Adipocyte (in vitro differentiated cells): ENCODE results near the gene CHGA.
A peak's percentile ranks its signal among the peaks of the same experiment; 100 is the strongest.

ENCODE experiments used
- DNase-seq: peaks from one replicate; pipeline ENCODE4 v3.0.0-alpha.2; 2015; ENCODE audit warnings: low read depth
- H3K27me3 ChIP-seq: replicated peaks from 2 replicates; pipeline ENCODE4 v1.7.0; 2013; ENCODE audit warnings: mild to moderate bottlenecking, low read length, moderate library complexity; ENCODE audit not compliant: control insufficient read depth, insufficient read depth
- H3K36me3 ChIP-seq: 2 replicates; pipeline ENCODE4 v1.7.0; 2013; ENCODE audit warnings: low read length, mild to moderate bottlenecking, moderate library complexity; ENCODE audit not compliant: control insufficient read depth, insufficient read depth, severe bottlenecking
- H3K4me1 ChIP-seq: 2 replicates; pipeline ENCODE4 v1.7.0; 2013; ENCODE audit warnings: mild to moderate bottlenecking, low read length, moderate library complexity; ENCODE audit not compliant: control insufficient read depth, insufficient read depth
- H3K4me3 ChIP-seq: 2 replicates; pipeline ENCODE4 v1.7.0; 2013; ENCODE audit warnings: mild to moderate bottlenecking, low read length, moderate library complexity
- H3K9ac ChIP-seq: 2 replicates; pipeline ENCODE4 v1.7.0; 2013; ENCODE audit warnings: mild to moderate bottlenecking, low read length, moderate library complexity
- H3K9me3 ChIP-seq: 2 replicates; pipeline ENCODE4 v1.7.0; 2013; ENCODE audit warnings: mild to moderate bottlenecking, low read length, moderate library complexity; ENCODE audit not compliant: control insufficient read depth

The CHGA gene

GRCh38 chr14:92949496-92950192 lies 26.7 kb downstream of the CHGA start:
- Histone ChIP-seq H3K27me3 (no peaks in the 10 kb centered on the region), H3K9ac (no peak overlapping the region), H3K9me3 (no peaks in the 10 kb centered on the region), H3K4me3 (no peak overlapping the region), H3K4me1 (peaks cover 22% of the 10 kb centered on the region), H3K36me3 (peaks cover 33% of the 10 kb centered on the region)
- DNase-seq, result no peak

GRCh38 chr14:92950193-92950540 lies 27.2 kb downstream of the CHGA start:
- Histone ChIP-seq H3K36me3 (peaks cover 32% of the 10 kb centered on the region), H3K9me3 (no peaks in the 10 kb centered on the region), H3K4me3 (no peak overlapping the region), H3K27me3 (no peaks in the 10 kb centered on the region), H3K9ac (peak overlapping the region; percentile 13), H3K4me1 (peaks cover 22% of the 10 kb centered on the region)
- no peak for DNase-seq

- peak overlapping the region; percentile 21 for H3K9ac ChIP-seq
- H3K9me3 ChIP-seq, result no peaks in the 10 kb centered on the region
- no peak for DNase-seq
- peaks cover 22% of the 10 kb centered on the region for H3K4me1 ChIP-seq
- H3K27me3 ChIP-seq, result no peaks in the 10 kb centered on the region
- no peak overlapping the region for H3K4me3 ChIP-seq
- peaks cover 26% of the 10 kb centered on the region for H3K36me3 ChIP-seq
These were observed 27.8 kb downstream of the CHGA start for GRCh38 chr14:92950773-92951172.

- Histone ChIP-seq H3K9ac (peak overlapping the region; percentile 21), H3K9me3 (no peaks in the 10 kb centered on the region), H3K36me3 (peaks cover 30% of the 10 kb centered on the region), H3K4me1 (peaks cover 22% of the 10 kb centered on the region), H3K4me3 (no peak overlapping the region), H3K27me3 (no peaks in the 10 kb centered on the region)
- no peak for DNase-seq
These were observed 28.3 kb downstream of the CHGA start for GRCh38 chr14:92951261-92951660.

- no peaks in the 10 kb centered on the region for H3K9me3 ChIP-seq
These were observed 29.0 kb downstream of the CHGA start for GRCh38 chr14:92951912-92952471.

GRCh38 chr14:92952481-92953298 lies 29.7 kb downstream of the CHGA start:
- peaks cover 22% of the 10 kb centered on the region for H3K4me1 ChIP-seq
- no peak overlapping the region for H3K4me3 ChIP-seq
- no peaks in the 10 kb centered on the region for H3K9me3 ChIP-seq
- DNase-seq, result no peak
- peaks cover 44% of the 10 kb centered on the region for H3K36me3 ChIP-seq
- H3K27me3 ChIP-seq, result no peaks in the 10 kb centered on the region
- no peak overlapping the region for H3K9ac ChIP-seq

More at GRCh38 chr14:92951912-92952471, 29.0 kb downstream of the CHGA start:
- DNase-seq, result peak; percentile 82
- Histone ChIP-seq H3K36me3 (peaks cover 37% of the 10 kb centered on the region), H3K4me3 (no peak overlapping the region), H3K9ac (no peak overlapping the region), H3K4me1 (peaks cover 22% of the 10 kb centered on the region), H3K27me3 (no peaks in the 10 kb centered on the region)

GRCh38 chr14:92953526-92953925 lies 30.6 kb downstream of the CHGA start:
- H3K9me3 ChIP-seq, result no peaks in the 10 kb centered on the region
- peaks cover 22% of the 10 kb centered on the region for H3K4me1 ChIP-seq
- H3K4me3 ChIP-seq, result no peak overlapping the region
- no peaks in the 10 kb centered on the region for H3K27me3 ChIP-seq
- H3K36me3 ChIP-seq, result peaks cover 48% of the 10 kb centered on the region
- DNase-seq, result no peak
- no peak overlapping the region for H3K9ac ChIP-seq

GRCh38 chr14:92954933-92955332 lies 32.0 kb downstream of the CHGA start:
- Histone ChIP-seq H3K9me3 (no peaks in the 10 kb centered on the region), H3K4me3 (no peak overlapping the region), H3K9ac (no peak overlapping the region), H3K27me3 (no peaks in the 10 kb centered on the region), H3K36me3 (peaks cover 47% of the 10 kb centered on the region), H3K4me1 (peaks cover 18% of the 10 kb centered on the region)
- DNase-seq, result no peak

GRCh38 chr14:92955381-92955780 lies 32.4 kb downstream of the CHGA start:
- no peaks in the 10 kb centered on the region for H3K27me3 ChIP-seq
- H3K4me3 ChIP-seq, result no peak overlapping the region
- H3K9ac ChIP-seq, result no peak overlapping the region
- H3K36me3 ChIP-seq, result peaks cover 46% of the 10 kb centered on the region
- no peak for DNase-seq
- H3K4me1 ChIP-seq, result peaks cover 14% of the 10 kb centered on the region
- no peaks in the 10 kb centered on the region for H3K9me3 ChIP-seq

GRCh38 chr14:92956961-92957360 lies 34.0 kb downstream of the CHGA start:
- H3K27me3 ChIP-seq, result no peaks in the 10 kb centered on the region
- H3K4me3 ChIP-seq, result no peak overlapping the region
- H3K9ac ChIP-seq, result no peak overlapping the region
- H3K9me3 ChIP-seq, result no peaks in the 10 kb centered on the region
- H3K36me3 ChIP-seq, result peaks cover 51% of the 10 kb centered on the region
- no peak for DNase-seq
- no peaks in the 10 kb centered on the region for H3K4me1 ChIP-seq

GRCh38 chr14:92958373-92959188 lies 35.6 kb downstream of the CHGA start:
- H3K4me1 ChIP-seq, result peaks cover 6% of the 10 kb centered on the region
- DNase-seq, result no peak

More at GRCh38 chr14:92958373-92959188, 35.6 kb downstream of the CHGA start:
- peaks cover 51% of the 10 kb centered on the region for H3K36me3 ChIP-seq
- no peak overlapping the region for H3K4me3 ChIP-seq
- no peaks in the 10 kb centered on the region for H3K9me3 ChIP-seq
- H3K9ac ChIP-seq, result no peak overlapping the region
- H3K27me3 ChIP-seq, result no peaks in the 10 kb centered on the region
